DMS53 treated with DMSO at 0.1 percent for 48 hours (cell line): Measurements from ENCODE around the gene LRRC4.

Experiments
- DNase-seq: peaks from one replicate; lab custom pipeline; 2025; ENCODE audit not compliant: unreplicated experiment; lab: John Stamatoyannopoulos, UW

LRRC4 gene

GRCh38 chr7:128032605-128033235 is 1.5 kb upstream of the LRRC4 start:
- no peak for DNase-seq

GRCh38 chr7:128031901-128032604 is 816 bp upstream of the LRRC4 start:
- no peak for DNase-seq

GRCh38 chr7:128030263-128030653 is 979 bp downstream of the LRRC4 start:
- no peak for DNase-seq

GRCh38 chr7:128029405-128029995 is 1.7 kb downstream of the LRRC4 start:
- DNase-seq: no peak

- DNase-seq: no peak
Measured at GRCh38 chr7:128027485-128027980, 3.7 kb downstream of the LRRC4 start.

GRCh38 chr7:128026551-128026950 is 4.7 kb downstream of the LRRC4 start:
- DNase-seq: no peak

GRCh38 chr7:128025819-128026218 is 5.4 kb downstream of the LRRC4 start:
- no peak for DNase-seq

GRCh38 chr7:128025380-128025779 is 5.9 kb downstream of the LRRC4 start:
- no peak for DNase-seq

- DNase-seq: no peak
Measured at GRCh38 chr7:128024151-128024550, 7.1 kb downstream of the LRRC4 start.

- DNase-seq: no peak
Measured at GRCh38 chr7:128022631-128023532, 8.4 kb downstream of the LRRC4 start.

GRCh38 chr7:128021366-128021765 is 9.9 kb downstream of the LRRC4 start:
- no peak for DNase-seq

- DNase-seq: no peak
Measured at GRCh38 chr7:128020159-128020558, 11.1 kb downstream of the LRRC4 start.

- DNase-seq: no peak
Measured at GRCh38 chr7:128019288-128019687, 11.9 kb downstream of the LRRC4 start.

- no peak for DNase-seq
Measured at GRCh38 chr7:128017862-128018845, 13.1 kb downstream of the LRRC4 start.

- DNase-seq: no peak
Measured at GRCh38 chr7:128017460-128017859, 13.8 kb downstream of the LRRC4 start.

GRCh38 chr7:128014811-128015210 is 16.4 kb downstream of the LRRC4 start:
- no peak for DNase-seq

- no peak for DNase-seq
Measured at GRCh38 chr7:128011131-128011661, 20.0 kb downstream of the LRRC4 start.

- DNase-seq: no peak
Measured at GRCh38 chr7:128010391-128011127, 20.7 kb downstream of the LRRC4 start.

GRCh38 chr7:128008744-128009143 is 22.5 kb downstream of the LRRC4 start:
- no peak for DNase-seq
